Hepatocyte (in vitro differentiated cells): ENCODE measurements around the gene MCF2L2. TPM values are rescaled to one million over a fixed set of nuclear protein-coding genes. Genes with fewer than 3 reads are reported as not detected.

Experiments used
- DNase-seq: peaks from one replicate; pipeline ENCODE4 v3.0.0-alpha.2; 2016; ENCODE audit warnings: low spot score
- H2AFZ ChIP-seq: fragments of 200-600 bp; sonication (generic); 2 replicates; pipeline ENCODE4 v1.6.0; 2016; ENCODE audit warnings: antibody characterized with exemption, mild to moderate bottlenecking
- H3K27ac ChIP-seq: fragments of 200-600 bp; sonication (generic); 2 replicates; pipeline ENCODE4 v1.5.1; 2016; ENCODE audit warnings: mild to moderate bottlenecking
- H3K27me3 ChIP-seq: fragments of 200-600 bp; sonication (generic); 2 replicates; pipeline ENCODE4 v1.6.1; 2016
- H3K36me3 ChIP-seq: fragments of 200-600 bp; sonication (generic); replicated peaks from 2 replicates; pipeline ENCODE4 v1.5.1; 2016; ENCODE audit warnings: low read depth; ENCODE audit not compliant: insufficient read depth
- H3K4me1 ChIP-seq: fragments of 200-600 bp; sonication (generic); 2 replicates; pipeline ENCODE4 v1.5.1; 2016; ENCODE audit warnings: mild to moderate bottlenecking, moderate library complexity; ENCODE audit not compliant: insufficient read depth
- H3K4me2 ChIP-seq: fragments of 200-600 bp; sonication (generic); 2 replicates; pipeline ENCODE4 v1.6.0; 2016
- H3K4me3 ChIP-seq: fragments of 200-600 bp; sonication (generic); 2 replicates; pipeline ENCODE4 v1.5.1; 2016; ENCODE audit warnings: mild to moderate bottlenecking
- H3K79me2 ChIP-seq: fragments of 200-600 bp; sonication (generic); 2 replicates; pipeline ENCODE4 v1.6.0; 2017; ENCODE audit warnings: mild to moderate bottlenecking
- H3K9me2 ChIP-seq: fragments of 200-600 bp; sonication (generic); replicated peaks from 2 replicates; pipeline ENCODE4 v1.6.0; 2017; ENCODE audit warnings: mild to moderate bottlenecking; ENCODE audit not compliant: insufficient read depth
- H3K9me3 ChIP-seq: fragments of 200-600 bp; sonication (generic); 2 replicates; pipeline ENCODE4 v1.5.1; 2016; ENCODE audit warnings: low read depth, mild to moderate bottlenecking
- H4K20me1 ChIP-seq: fragments of 200-600 bp; sonication (generic); 2 replicates; pipeline ENCODE4 v1.6.0; 2016; ENCODE audit warnings: mild to moderate bottlenecking; ENCODE audit not compliant: insufficient read depth, poor library complexity, severe bottlenecking
- EZH2 ChIP-seq: fragments of 200-600 bp; sonication (generic); IDR thresholded peaks from 2 replicates; pipeline ENCODE4 v1.6.1; 2016; ENCODE audit warnings: antibody characterized with exemption, mild to moderate bottlenecking, borderline replicate concordance
- EZH2phosphoT487 ChIP-seq: fragments of 200-600 bp; sonication (generic); IDR thresholded peaks from one replicate; pipeline ENCODE4 v1.6.1; 2018; ENCODE audit warnings: antibody characterized with exemption, mild to moderate bottlenecking, low read depth, moderate library complexity; ENCODE audit not compliant: unreplicated experiment, severe bottlenecking
- WGBS: methylation state at CpG from one replicate; pipeline ENCODE4 v1.1.6; 2016; ENCODE audit warnings: low lambda C conversion rate; ENCODE audit errors: missing lambda C conversion rate; 5-methylcytosine and 5-hydroxymethylcytosine counted together
- polyA plus RNA-seq: library from polyadenylated mRNA; unstranded; fragments of >200 nt; fragmentation: Nextera tagmentation; extraction: Ambion mirVana; gene quantifications from 2 replicates; pipeline ENCODE4 v1.2.1, GENCODE V29; 2016
- total RNA-seq: library from RNA; depleted of rRNA; stranded (reverse); fragments of >200 nt; gene quantifications from 2 replicates; pipeline ENCODE4 v1.2.3, GENCODE V29; 2014
- TF ChIP-seq, protein P1 (sequence below): fragments of 200-600 bp; sonication (generic); IDR thresholded peaks from 2 replicates; pipeline ENCODE4 v1.5.1; 2016; ENCODE audit warnings: antibody characterized with exemption, mild to moderate bottlenecking; ENCODE audit not compliant: poor library complexity

The MCF2L2 gene
- total and polyA plus RNA-seq, 2 experiments from 2014 or later, result 0.17 to 0.63 TPM

DNA sequence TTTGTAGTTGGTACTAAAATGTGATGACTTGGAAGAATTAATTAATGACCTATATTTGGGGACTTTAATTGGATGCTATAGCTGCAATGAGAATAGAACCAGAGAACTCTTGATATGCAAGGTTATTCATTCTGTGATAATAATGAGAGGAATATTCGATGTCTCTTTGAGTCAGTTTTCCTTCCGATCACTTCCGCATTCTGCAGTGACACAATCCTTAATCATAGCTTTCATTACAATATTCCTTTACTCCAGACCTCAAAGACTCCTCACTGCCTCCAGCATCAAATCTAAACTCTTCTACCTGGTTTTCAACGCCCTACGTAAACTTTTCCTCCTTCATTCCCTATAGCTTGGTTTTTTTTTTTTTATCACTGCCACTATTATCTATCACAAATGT lies 153.8 kb downstream of the MCF2L2 start:
- H3K4me1 ChIP-seq, result no peaks in the 10 kb centered on the region
- H4K20me1 ChIP-seq, result no peaks in the 10 kb centered on the region
- H2AFZ ChIP-seq, result no peak overlapping the region
- H3K36me3 ChIP-seq, result peaks cover 6% of the 10 kb centered on the region
- no peaks in the 10 kb centered on the region for H3K27me3 ChIP-seq
- no peaks in the 10 kb centered on the region for H3K9me3 ChIP-seq
- no peak overlapping the region for H3K4me2 ChIP-seq
- H3K27ac ChIP-seq, result no peak overlapping the region
- H3K79me2 ChIP-seq, result peaks cover 49% of the 10 kb centered on the region
- 94% methylated on average over 5 of the region's 5 CpGs for WGBS
- no peaks in the 10 kb centered on the region for H3K9me2 ChIP-seq
- no peak for DNase-seq
- no peak overlapping the region for H3K4me3 ChIP-seq
- TF ChIP-seq, protein P1, sequence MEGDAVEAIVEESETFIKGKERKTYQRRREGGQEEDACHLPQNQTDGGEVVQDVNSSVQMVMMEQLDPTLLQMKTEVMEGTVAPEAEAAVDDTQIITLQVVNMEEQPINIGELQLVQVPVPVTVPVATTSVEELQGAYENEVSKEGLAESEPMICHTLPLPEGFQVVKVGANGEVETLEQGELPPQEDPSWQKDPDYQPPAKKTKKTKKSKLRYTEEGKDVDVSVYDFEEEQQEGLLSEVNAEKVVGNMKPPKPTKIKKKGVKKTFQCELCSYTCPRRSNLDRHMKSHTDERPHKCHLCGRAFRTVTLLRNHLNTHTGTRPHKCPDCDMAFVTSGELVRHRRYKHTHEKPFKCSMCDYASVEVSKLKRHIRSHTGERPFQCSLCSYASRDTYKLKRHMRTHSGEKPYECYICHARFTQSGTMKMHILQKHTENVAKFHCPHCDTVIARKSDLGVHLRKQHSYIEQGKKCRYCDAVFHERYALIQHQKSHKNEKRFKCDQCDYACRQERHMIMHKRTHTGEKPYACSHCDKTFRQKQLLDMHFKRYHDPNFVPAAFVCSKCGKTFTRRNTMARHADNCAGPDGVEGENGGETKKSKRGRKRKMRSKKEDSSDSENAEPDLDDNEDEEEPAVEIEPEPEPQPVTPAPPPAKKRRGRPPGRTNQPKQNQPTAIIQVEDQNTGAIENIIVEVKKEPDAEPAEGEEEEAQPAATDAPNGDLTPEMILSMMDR, result no peak
- no peak for TF ChIP-seq EZH2phosphoT487
- no peak for TF ChIP-seq EZH2

DNA sequence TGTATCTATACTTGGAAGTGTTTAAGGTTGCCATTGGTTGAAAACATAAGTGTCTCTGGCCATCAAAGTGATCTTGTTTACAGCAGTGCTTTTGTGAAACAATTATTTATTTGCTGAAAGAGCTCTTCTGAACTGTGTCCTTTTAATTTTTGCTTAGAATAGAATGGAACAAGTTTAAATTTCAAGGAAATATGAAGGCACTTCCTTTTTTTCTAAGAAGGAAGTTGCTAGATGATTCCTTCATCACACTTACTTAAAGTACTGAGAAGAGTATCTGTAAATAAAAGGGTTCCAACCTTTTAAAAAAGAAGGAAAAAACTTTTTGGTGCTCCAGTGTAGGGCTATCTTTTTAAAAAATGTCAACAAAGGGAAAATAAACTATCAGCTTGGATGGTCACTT lies 155.6 kb downstream of the MCF2L2 start:
- TF ChIP-seq EZH2, result no peak
- no peak for TF ChIP-seq EZH2phosphoT487
- TF ChIP-seq, protein P1, result no peak
- Histone ChIP-seq H3K27me3 (no peaks in the 10 kb centered on the region), H3K9me3 (no peaks in the 10 kb centered on the region), H3K4me1 (peaks cover 4% of the 10 kb centered on the region), H4K20me1 (peaks cover 6% of the 10 kb centered on the region), H3K9me2 (no peaks in the 10 kb centered on the region), H3K4me2 (no peak overlapping the region), H3K36me3 (peaks cover 6% of the 10 kb centered on the region), H3K27ac (no peak overlapping the region), H3K79me2 (peaks cover 68% of the 10 kb centered on the region), H2AFZ (no peak overlapping the region), H3K4me3 (no peak overlapping the region)
- no peak for DNase-seq

DNA sequence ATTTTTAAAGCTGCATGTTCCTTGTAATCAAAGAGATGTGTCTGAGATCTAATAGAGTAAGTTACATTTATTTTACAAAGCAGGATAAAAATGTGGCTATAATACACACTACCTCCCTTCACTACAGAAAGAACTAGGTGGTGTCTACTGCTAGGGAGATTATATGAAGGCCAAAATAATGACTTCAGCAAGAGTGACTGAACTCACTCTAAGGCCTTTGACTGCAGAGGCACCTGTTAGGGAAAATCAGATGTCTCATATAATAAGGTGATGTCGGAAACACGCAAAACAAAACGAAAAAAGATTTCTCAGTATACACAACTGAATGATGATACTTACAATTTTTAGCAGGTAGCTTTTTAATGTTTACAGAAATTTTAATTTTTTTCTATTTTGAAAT lies 156.3 kb downstream of the MCF2L2 start:
- H4K20me1 ChIP-seq, result peaks cover 6% of the 10 kb centered on the region
- no peaks in the 10 kb centered on the region for H3K9me3 ChIP-seq
- no peaks in the 10 kb centered on the region for H3K27me3 ChIP-seq
- peaks cover 72% of the 10 kb centered on the region for H3K79me2 ChIP-seq
- no peak overlapping the region for H3K4me2 ChIP-seq
- H3K27ac ChIP-seq, result no peak overlapping the region
- no peak overlapping the region for H2AFZ ChIP-seq
- H3K9me2 ChIP-seq, result no peaks in the 10 kb centered on the region
- DNase-seq, result no peak
- WGBS, result 94% methylated on average over 3 of the region's 3 CpGs
- TF ChIP-seq EZH2 (no peak), EZH2phosphoT487 (no peak)
- TF ChIP-seq, protein P1, result no peak
- H3K4me3 ChIP-seq, result no peak overlapping the region
- peaks cover 8% of the 10 kb centered on the region for H3K4me1 ChIP-seq
- peaks cover 6% of the 10 kb centered on the region for H3K36me3 ChIP-seq

DNA sequence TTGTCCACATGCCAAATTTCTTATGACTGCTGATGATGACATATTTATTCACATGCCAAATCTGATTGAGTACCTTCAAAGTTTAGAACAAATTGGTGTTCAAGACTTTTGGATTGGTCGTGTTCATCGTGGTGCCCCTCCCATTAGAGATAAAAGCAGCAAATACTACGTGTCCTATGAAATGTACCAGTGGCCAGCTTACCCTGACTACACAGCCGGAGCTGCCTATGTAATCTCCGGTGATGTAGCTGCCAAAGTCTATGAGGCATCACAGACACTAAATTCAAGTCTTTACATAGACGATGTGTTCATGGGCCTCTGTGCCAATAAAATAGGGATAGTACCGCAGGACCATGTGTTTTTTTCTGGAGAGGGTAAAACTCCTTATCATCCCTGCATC lies 158.1 kb downstream of the MCF2L2 start:
- Histone ChIP-seq H3K27me3 (no peaks in the 10 kb centered on the region), H4K20me1 (peaks cover 8% of the 10 kb centered on the region), H2AFZ (no peak overlapping the region), H3K36me3 (peaks cover 6% of the 10 kb centered on the region), H3K4me3 (no peak overlapping the region), H3K9me3 (no peaks in the 10 kb centered on the region), H3K4me2 (no peak overlapping the region), H3K79me2 (peaks cover 87% of the 10 kb centered on the region), H3K27ac (no peak overlapping the region), H3K9me2 (no peaks in the 10 kb centered on the region), H3K4me1 (peaks cover 21% of the 10 kb centered on the region)
- TF ChIP-seq EZH2 (no peak), EZH2phosphoT487 (no peak)
- TF ChIP-seq, protein P1, result no peak
- WGBS, result 76% methylated on average over 7 of the region's 7 CpGs
- DNase-seq, result no peak
